NB4 (cell line): ENCODE measurements around the gene BRF1.

Experiments
- MYC ChIP-seq: IDR thresholded peaks from 2 replicates; pipeline ENCODE4 v1.6.1; 2011; ENCODE audit warnings: low read depth, low read length
- POLR2A ChIP-seq: IDR thresholded peaks from 2 replicates; pipeline ENCODE4 v1.6.1; 2011; ENCODE audit warnings: mild to moderate bottlenecking; ENCODE audit not compliant: insufficient read length; ENCODE audit errors: extremely low read depth
- TF ChIP-seq, protein P1 (sequence below): IDR thresholded peaks from one replicate; pipeline ENCODE4 v1.5.1; 2012; ENCODE audit warnings: low read depth, low read length
- TF ChIP-seq, protein P2 (sequence below): IDR thresholded peaks from 2 replicates; pipeline ENCODE4 v1.6.1; 2011; ENCODE audit warnings: low read depth, low read length

DNA sequence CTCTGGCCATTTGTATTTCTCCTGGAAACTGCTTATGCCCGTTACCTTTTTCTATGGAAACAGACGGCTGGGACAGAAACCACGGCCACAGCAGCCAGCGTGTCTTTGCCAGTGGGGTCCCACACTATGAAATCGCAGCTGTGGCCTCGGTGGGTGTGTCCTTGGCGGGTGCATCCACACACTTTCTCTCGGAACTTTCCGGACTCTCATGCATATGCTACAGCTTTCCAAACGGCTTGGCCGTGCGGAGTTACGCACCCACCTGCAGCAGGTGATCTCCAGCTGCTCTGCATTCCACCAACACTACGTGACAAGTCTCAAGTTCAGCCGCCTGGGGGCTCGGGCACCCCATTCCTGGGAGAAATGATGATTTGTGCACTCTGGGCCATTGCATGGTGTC is 53.8 kb downstream of the BRF1 start:
- TF ChIP-seq, protein P1, sequence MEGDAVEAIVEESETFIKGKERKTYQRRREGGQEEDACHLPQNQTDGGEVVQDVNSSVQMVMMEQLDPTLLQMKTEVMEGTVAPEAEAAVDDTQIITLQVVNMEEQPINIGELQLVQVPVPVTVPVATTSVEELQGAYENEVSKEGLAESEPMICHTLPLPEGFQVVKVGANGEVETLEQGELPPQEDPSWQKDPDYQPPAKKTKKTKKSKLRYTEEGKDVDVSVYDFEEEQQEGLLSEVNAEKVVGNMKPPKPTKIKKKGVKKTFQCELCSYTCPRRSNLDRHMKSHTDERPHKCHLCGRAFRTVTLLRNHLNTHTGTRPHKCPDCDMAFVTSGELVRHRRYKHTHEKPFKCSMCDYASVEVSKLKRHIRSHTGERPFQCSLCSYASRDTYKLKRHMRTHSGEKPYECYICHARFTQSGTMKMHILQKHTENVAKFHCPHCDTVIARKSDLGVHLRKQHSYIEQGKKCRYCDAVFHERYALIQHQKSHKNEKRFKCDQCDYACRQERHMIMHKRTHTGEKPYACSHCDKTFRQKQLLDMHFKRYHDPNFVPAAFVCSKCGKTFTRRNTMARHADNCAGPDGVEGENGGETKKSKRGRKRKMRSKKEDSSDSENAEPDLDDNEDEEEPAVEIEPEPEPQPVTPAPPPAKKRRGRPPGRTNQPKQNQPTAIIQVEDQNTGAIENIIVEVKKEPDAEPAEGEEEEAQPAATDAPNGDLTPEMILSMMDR, result no peak
- TF ChIP-seq, protein P2, sequence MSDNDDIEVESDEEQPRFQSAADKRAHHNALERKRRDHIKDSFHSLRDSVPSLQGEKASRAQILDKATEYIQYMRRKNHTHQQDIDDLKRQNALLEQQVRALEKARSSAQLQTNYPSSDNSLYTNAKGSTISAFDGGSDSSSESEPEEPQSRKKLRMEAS, result no peak
- TF ChIP-seq POLR2A, result no peak
- TF ChIP-seq MYC, result no peak
